ENCODE data around the gene OR6C70. TPM values are rescaled to one million over a fixed set of nuclear protein-coding genes. Genes with fewer than 3 reads are reported as not detected.
A peak's percentile ranks its signal among the peaks of the same experiment; 100 is the strongest.

The OR6C70 gene
- total and polyA plus RNA-seq, 2 of the 13 experiments (the other 11 are each of a cell fraction or from before 2014, with no cell fraction given): not detected

- TF ChIP-seq ZNF580 (CRISPR knock-in tag; IDR thresholded peaks at IDR 0.05; ENCODE audit: borderline replicate concordance, low read depth) (peak; percentile 66; the same call in 1 of the 2 replicates), SMC3 (IDR thresholded peaks at IDR 0.05; ENCODE audit: low read length) (peak; percentile 14; the same call in 1 of the 2 replicates), ARID5B (CRISPR knock-in tag; IDR thresholded peaks at IDR 0.05) (peak; percentile 88), SP2 (CRISPR knock-in tag; IDR thresholded peaks at IDR 0.05) (no peak), RCOR2 (CRISPR knock-in tag; IDR thresholded peaks at IDR 0.05) (0 out of 2 replicates have a peak, but pooled peaks have one; percentile 21), ZMYM4 (CRISPR knock-in tag; IDR thresholded peaks at IDR 0.05) (peak; percentile 57; the same call in 1 of the 2 replicates), POLR2AphosphoS2 (IDR thresholded peaks at IDR 0.05; ENCODE audit: low read depth, low read length) (no peak), THRA (CRISPR knock-in tag; IDR thresholded peaks at IDR 0.05; ENCODE audit: borderline replicate concordance) (peak; percentile 25; the same call in 1 of the 2 replicates), EP300 (IDR thresholded peaks at IDR 0.05; ENCODE audit: low read depth in 2 of 2, low read length in 2 of 2) (peak; percentile 79 to 90; a peak in 3 of 4 replicates), EP300 (CRISPR knock-in tag; IDR thresholded peaks at IDR 0.05; ENCODE audit: borderline replicate concordance) (peak; percentile 66; the same call in 1 of the 2 replicates), HNF4A (CRISPR knock-in tag; IDR thresholded peaks at IDR 0.05) (peak; percentile 90), CSRNP1 (CRISPR knock-in tag; IDR thresholded peaks at IDR 0.05) (no peak), MLX (CRISPR knock-in tag; IDR thresholded peaks at IDR 0.05) (no peak), ZNF33A (CRISPR knock-in tag; IDR thresholded peaks at IDR 0.05; ENCODE audit: borderline replicate concordance) (no peak), RBM39 (IDR thresholded peaks at IDR 0.05; ENCODE audit: low read depth, low read length, poor library complexity, severe bottlenecking) (no peak), TMF1 (CRISPR knock-in tag; IDR thresholded peaks at IDR 0.05; ENCODE audit: low read depth) (no peak), SKIL (CRISPR knock-in tag; IDR thresholded peaks at IDR 0.05; ENCODE audit: borderline replicate concordance) (peak; percentile 86), MBD4 (IDR thresholded peaks at IDR 0.05; ENCODE audit: borderline replicate concordance, low read length) (peak; percentile 53; the same call in 1 of the 2 replicates), PRMT3 (CRISPR knock-in tag; IDR thresholded peaks at IDR 0.05; ENCODE audit: borderline replicate concordance, low read depth) (no peak), DNMT3B (CRISPR knock-in tag; conservative IDR thresholded peaks at IDR 0.05) (no peak)
Measured at GRCh38 chr12:55499810-55500252, 29.9 kb upstream of the OR6C70 start (continued).
